Measurements from ENCODE around the gene RBM41. TPM values are rescaled to one million over a fixed set of nuclear protein-coding genes. Genes with fewer than 3 reads are reported as not detected.

RBM41 gene
- total RNA-seq, 1 experiment from 2014 or later = 24.7 TPM

- TF ChIP-seq, protein P1, sequence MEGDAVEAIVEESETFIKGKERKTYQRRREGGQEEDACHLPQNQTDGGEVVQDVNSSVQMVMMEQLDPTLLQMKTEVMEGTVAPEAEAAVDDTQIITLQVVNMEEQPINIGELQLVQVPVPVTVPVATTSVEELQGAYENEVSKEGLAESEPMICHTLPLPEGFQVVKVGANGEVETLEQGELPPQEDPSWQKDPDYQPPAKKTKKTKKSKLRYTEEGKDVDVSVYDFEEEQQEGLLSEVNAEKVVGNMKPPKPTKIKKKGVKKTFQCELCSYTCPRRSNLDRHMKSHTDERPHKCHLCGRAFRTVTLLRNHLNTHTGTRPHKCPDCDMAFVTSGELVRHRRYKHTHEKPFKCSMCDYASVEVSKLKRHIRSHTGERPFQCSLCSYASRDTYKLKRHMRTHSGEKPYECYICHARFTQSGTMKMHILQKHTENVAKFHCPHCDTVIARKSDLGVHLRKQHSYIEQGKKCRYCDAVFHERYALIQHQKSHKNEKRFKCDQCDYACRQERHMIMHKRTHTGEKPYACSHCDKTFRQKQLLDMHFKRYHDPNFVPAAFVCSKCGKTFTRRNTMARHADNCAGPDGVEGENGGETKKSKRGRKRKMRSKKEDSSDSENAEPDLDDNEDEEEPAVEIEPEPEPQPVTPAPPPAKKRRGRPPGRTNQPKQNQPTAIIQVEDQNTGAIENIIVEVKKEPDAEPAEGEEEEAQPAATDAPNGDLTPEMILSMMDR (IDR thresholded peaks at IDR 0.05; ENCODE audit: unreplicated experiment) = no peak
- peak overlapping the region; percentile 56 for H3K4me3 Mint-ChIP-seq (ENCODE audit: unreplicated experiment)
- intact Hi-C loops (cut with micrococcal nuclease) = no loop called here
- peak overlapping the region; percentile 96 for H3K27ac Mint-ChIP-seq (ENCODE audit: low read depth, unreplicated experiment)
- peaks cover 6% of the 10 kb centered on the region for H3K36me3 Mint-ChIP-seq (ENCODE audit: insufficient read depth, unreplicated experiment)
- peaks cover 15% of the 10 kb centered on the region for H3K4me1 Mint-ChIP-seq (ENCODE audit: insufficient read depth, unreplicated experiment)
- H3K9me3 Mint-ChIP-seq (ENCODE audit: unreplicated experiment) = no peaks in the 10 kb centered on the region
- CTCF ChIA-PET = interaction anchor here (0.6 to 1.2 kb wide), 2 partner anchors 15 to 677 kb away, joined by 3 to 5 read pairs; no protein-coding TSS in a partner anchor
- peaks cover 55% of the 10 kb centered on the region for H3K27me3 Mint-ChIP-seq (ENCODE audit: insufficient read depth, unreplicated experiment)
- DNase-seq (ENCODE audit: unreplicated experiment) = peak; percentile 79
- POLR2A ChIA-PET = interaction anchor here (0.6 to 2.5 kb wide), 11 partner anchors 11 to 138 kb away, joined by 3 to 15 read pairs (median 3); partner anchors contain the start of gene RBM41
- TSS peak; percentile 83 for BruUV-seq (replicated peaks)
Observed at GRCh38 chrX:107135049-107135964, 16.7 kb upstream of the RBM41 start.

DNA sequence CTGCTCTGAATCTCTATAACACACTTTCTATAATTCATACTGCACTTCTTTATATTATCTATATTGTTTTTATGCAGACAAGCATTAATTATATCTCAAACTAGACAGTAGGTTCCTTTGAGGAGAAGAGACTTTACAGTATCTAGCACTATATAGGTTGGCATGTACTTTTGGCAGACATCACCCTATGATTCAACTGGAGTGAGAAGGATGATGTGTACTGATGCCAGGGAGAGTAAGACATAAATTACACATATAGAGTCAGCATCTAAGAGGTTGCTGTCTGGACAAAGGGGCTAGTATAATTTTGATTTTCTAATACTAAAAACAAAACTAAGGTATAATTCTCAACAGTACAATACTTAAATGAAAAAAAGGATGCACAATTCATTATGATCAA lies 5.1 kb upstream of the RBM41 start:
- POLR2A ChIA-PET = interaction anchor here (1.0 to 1.6 kb wide), 2 partner anchors 10 to 11 kb away, joined by 4 to 6 read pairs; no protein-coding TSS in a partner anchor

DNA sequence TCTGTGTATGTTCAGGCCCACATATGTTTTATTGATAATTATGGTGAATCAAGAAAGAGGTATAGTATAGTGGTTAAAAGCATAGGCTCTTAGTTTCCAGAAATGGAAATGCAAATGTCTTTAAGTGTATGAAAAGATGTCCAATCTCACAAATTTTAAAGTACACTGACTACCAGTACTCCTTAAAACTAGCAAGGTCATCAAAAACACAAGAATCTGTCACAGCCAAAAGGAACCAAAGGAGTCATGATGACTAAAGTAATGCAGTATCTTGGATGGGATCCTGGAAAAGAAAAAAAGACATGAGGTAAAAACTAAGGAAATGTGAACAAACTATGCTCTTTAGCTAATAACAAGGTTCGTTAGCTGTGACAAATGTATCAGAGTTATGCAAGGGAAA lies 661 bp upstream of the RBM41 start:
- POLR2A ChIA-PET = interaction anchor here (0.6 to 2.3 kb wide), 10 partner anchors 9 to 598 kb away, joined by 3 to 15 read pairs (median 4); partner anchors contain the start of gene NUP62CL
- H3K27ac Mint-ChIP-seq (ENCODE audit: low read depth, unreplicated experiment) = peak overlapping the region; percentile 94
- intact Hi-C loops (cut with micrococcal nuclease) = loop anchor here (5.0 to 10.0 kb wide), 2 partner anchors 88 to 656 kb away; partner anchors contain the start of genes DNAAF6, NCBP2L, NUP62CL and TSC22D3
- no peak for DNase-seq (ENCODE audit: unreplicated experiment)
- H3K27me3 Mint-ChIP-seq (ENCODE audit: insufficient read depth, unreplicated experiment) = peaks cover 74% of the 10 kb centered on the region
- peak overlapping the region; percentile 92 for H3K4me3 Mint-ChIP-seq (ENCODE audit: unreplicated experiment)
- TF ChIP-seq, protein P1 (IDR thresholded peaks at IDR 0.05; ENCODE audit: unreplicated experiment) = no peak
- CTCF ChIA-PET = interaction anchor here (1.0 to 1.1 kb wide), 2 partner anchors 9 to 10 kb away, joined by 3 to 6 read pairs; no protein-coding TSS in a partner anchor
- BruUV-seq (replicated peaks) = no TSS peak
- no peaks in the 10 kb centered on the region for H3K9me3 Mint-ChIP-seq (ENCODE audit: unreplicated experiment)
- peaks cover 31% of the 10 kb centered on the region for H3K4me1 Mint-ChIP-seq (ENCODE audit: insufficient read depth, unreplicated experiment)
- H3K36me3 Mint-ChIP-seq (ENCODE audit: insufficient read depth, unreplicated experiment) = peaks cover 25% of the 10 kb centered on the region

More for the DNA sequence above, 5.1 kb upstream of the RBM41 start:
- no peak overlapping the region for H3K4me3 Mint-ChIP-seq (ENCODE audit: unreplicated experiment)
- TF ChIP-seq, protein P1 (IDR thresholded peaks at IDR 0.05; ENCODE audit: unreplicated experiment) = no peak
- H3K9me3 Mint-ChIP-seq (ENCODE audit: unreplicated experiment) = no peaks in the 10 kb centered on the region
- DNase-seq (ENCODE audit: unreplicated experiment) = peak; percentile 27
- peaks cover 60% of the 10 kb centered on the region for H3K27me3 Mint-ChIP-seq (ENCODE audit: insufficient read depth, unreplicated experiment)
- H3K4me1 Mint-ChIP-seq (ENCODE audit: insufficient read depth, unreplicated experiment) = peaks cover 13% of the 10 kb centered on the region
- H3K36me3 Mint-ChIP-seq (ENCODE audit: insufficient read depth, unreplicated experiment) = peaks cover 7% of the 10 kb centered on the region
- intact Hi-C loops (cut with micrococcal nuclease) = no loop called here
- H3K27ac Mint-ChIP-seq (ENCODE audit: low read depth, unreplicated experiment) = peak overlapping the region; percentile 76
- CTCF ChIA-PET = interaction anchor here (0.6 kb wide), 3 partner anchors 630 to 1972 kb away, joined by 3 to 4 read pairs (median 3); no protein-coding TSS in a partner anchor
- BruUV-seq (replicated peaks) = no TSS peak

DNA sequence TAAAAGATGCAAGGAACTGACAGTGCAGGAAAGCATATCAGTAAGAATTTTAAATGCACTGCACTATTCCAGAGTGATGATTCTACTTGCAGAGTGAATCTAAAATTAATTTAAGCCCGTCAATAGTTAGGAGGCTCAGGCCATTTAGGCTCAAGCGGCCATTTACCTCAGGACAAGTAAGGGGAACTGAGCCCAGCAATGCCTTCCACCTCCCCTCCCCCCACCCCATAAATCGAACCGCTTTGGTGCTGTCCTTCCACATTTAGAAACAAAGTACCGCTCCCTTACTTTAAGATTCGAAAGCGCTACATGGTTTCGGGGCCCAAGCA lies 665 bp downstream of the RBM41 start:
- peak overlapping the region; percentile 92 for H3K4me3 Mint-ChIP-seq (ENCODE audit: unreplicated experiment)
- intact Hi-C loops (cut with micrococcal nuclease) = loop anchor here (5.0 to 10.0 kb wide), 2 partner anchors 89 to 657 kb away; partner anchors contain the start of genes DNAAF6, NCBP2L, NUP62CL and TSC22D3
- TF ChIP-seq, protein P1 (IDR thresholded peaks at IDR 0.05; ENCODE audit: unreplicated experiment) = no peak

More for the DNA sequence above, 665 bp downstream of the RBM41 start:
- no TSS peak for BruUV-seq (replicated peaks)
- Mint-ChIP-seq H3K9me3 (ENCODE audit: unreplicated experiment) (no peaks in the 10 kb centered on the region), H3K36me3 (ENCODE audit: insufficient read depth, unreplicated experiment) (peaks cover 34% of the 10 kb centered on the region), H3K27ac (ENCODE audit: low read depth, unreplicated experiment) (no peak overlapping the region), H3K4me1 (ENCODE audit: insufficient read depth, unreplicated experiment) (peaks cover 34% of the 10 kb centered on the region), H3K27me3 (ENCODE audit: insufficient read depth, unreplicated experiment) (peaks cover 74% of the 10 kb centered on the region)
- ChIA-PET POLR2A (interaction anchor here (0.7 to 2.3 kb wide), 12 partner anchors 10 to 827 kb away, joined by 3 to 15 read pairs (median 4); partner anchors contain the start of genes NUP62CL and TSC22D3), CTCF (no interaction called here)
- DNase-seq (ENCODE audit: unreplicated experiment) = no peak
